Measurements from ENCODE around the gene ATP1B2.

ATP1B2 gene

GRCh38 chr17:7705269-7706255 is 54.8 kb downstream of the ATP1B2 start:
- peaks cover 6% of the 10 kb centered on the region for H3K27me3 ChIP-seq (ENCODE audit: insufficient read depth, poor library complexity, severe bottlenecking)
- no peak for DNase-seq (ENCODE audit: low read depth in 1 of 2, low spot score in 1 of 2)
- H3K4me3 ChIP-seq (replicated peaks; ENCODE audit: insufficient read depth, low read length), result no peak overlapping the region
- no peak overlapping the region for H3K27ac ChIP-seq (replicated peaks)
- TF ChIP-seq SPI1 (IDR thresholded peaks at IDR 0.05; ENCODE audit: borderline replicate concordance, low read depth) (no peak), GABPA (IDR thresholded peaks at IDR 0.05; ENCODE audit: low read depth) (no peak), POLR2AphosphoS5 (IDR thresholded peaks at IDR 0.05; ENCODE audit: low read depth) (no peak)
- TF ChIP-seq, protein P1, sequence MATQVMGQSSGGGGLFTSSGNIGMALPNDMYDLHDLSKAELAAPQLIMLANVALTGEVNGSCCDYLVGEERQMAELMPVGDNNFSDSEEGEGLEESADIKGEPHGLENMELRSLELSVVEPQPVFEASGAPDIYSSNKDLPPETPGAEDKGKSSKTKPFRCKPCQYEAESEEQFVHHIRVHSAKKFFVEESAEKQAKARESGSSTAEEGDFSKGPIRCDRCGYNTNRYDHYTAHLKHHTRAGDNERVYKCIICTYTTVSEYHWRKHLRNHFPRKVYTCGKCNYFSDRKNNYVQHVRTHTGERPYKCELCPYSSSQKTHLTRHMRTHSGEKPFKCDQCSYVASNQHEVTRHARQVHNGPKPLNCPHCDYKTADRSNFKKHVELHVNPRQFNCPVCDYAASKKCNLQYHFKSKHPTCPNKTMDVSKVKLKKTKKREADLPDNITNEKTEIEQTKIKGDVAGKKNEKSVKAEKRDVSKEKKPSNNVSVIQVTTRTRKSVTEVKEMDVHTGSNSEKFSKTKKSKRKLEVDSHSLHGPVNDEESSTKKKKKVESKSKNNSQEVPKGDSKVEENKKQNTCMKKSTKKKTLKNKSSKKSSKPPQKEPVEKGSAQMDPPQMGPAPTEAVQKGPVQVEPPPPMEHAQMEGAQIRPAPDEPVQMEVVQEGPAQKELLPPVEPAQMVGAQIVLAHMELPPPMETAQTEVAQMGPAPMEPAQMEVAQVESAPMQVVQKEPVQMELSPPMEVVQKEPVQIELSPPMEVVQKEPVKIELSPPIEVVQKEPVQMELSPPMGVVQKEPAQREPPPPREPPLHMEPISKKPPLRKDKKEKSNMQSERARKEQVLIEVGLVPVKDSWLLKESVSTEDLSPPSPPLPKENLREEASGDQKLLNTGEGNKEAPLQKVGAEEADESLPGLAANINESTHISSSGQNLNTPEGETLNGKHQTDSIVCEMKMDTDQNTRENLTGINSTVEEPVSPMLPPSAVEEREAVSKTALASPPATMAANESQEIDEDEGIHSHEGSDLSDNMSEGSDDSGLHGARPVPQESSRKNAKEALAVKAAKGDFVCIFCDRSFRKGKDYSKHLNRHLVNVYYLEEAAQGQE (IDR thresholded peaks at IDR 0.05; ENCODE audit: insufficient replicate concordance, low read depth), result no peak
- TF ChIP-seq, protein P2, sequence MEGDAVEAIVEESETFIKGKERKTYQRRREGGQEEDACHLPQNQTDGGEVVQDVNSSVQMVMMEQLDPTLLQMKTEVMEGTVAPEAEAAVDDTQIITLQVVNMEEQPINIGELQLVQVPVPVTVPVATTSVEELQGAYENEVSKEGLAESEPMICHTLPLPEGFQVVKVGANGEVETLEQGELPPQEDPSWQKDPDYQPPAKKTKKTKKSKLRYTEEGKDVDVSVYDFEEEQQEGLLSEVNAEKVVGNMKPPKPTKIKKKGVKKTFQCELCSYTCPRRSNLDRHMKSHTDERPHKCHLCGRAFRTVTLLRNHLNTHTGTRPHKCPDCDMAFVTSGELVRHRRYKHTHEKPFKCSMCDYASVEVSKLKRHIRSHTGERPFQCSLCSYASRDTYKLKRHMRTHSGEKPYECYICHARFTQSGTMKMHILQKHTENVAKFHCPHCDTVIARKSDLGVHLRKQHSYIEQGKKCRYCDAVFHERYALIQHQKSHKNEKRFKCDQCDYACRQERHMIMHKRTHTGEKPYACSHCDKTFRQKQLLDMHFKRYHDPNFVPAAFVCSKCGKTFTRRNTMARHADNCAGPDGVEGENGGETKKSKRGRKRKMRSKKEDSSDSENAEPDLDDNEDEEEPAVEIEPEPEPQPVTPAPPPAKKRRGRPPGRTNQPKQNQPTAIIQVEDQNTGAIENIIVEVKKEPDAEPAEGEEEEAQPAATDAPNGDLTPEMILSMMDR (IDR thresholded peaks at IDR 0.05; ENCODE audit: insufficient read depth, low read length), result no peak

- H3K27me3 ChIP-seq (ENCODE audit: insufficient read depth, poor library complexity, severe bottlenecking), result peaks cover 6% of the 10 kb centered on the region
- no peak overlapping the region for H3K4me3 ChIP-seq (replicated peaks; ENCODE audit: insufficient read depth, low read length)
- TF ChIP-seq, protein P2 (IDR thresholded peaks at IDR 0.05; ENCODE audit: insufficient read depth, low read length), result no peak
- TF ChIP-seq, protein P1 (IDR thresholded peaks at IDR 0.05; ENCODE audit: insufficient replicate concordance, low read depth), result no peak
- TF ChIP-seq POLR2AphosphoS5 (IDR thresholded peaks at IDR 0.05; ENCODE audit: low read depth) (no peak), GABPA (IDR thresholded peaks at IDR 0.05; ENCODE audit: low read depth) (no peak), SPI1 (IDR thresholded peaks at IDR 0.05; ENCODE audit: borderline replicate concordance, low read depth) (no peak)
- no peak overlapping the region for H3K27ac ChIP-seq (replicated peaks)
- no peak for DNase-seq (ENCODE audit: low read depth in 1 of 2, low spot score in 1 of 2)
These were observed 56.1 kb downstream of the ATP1B2 start for GRCh38 chr17:7706631-7707354.

Measured in HL-60 (cell line).